LNCAP (cell line): ENCODE data around the gene CPSF4L.

Experiments
- CTCF ChIP-seq: fragments of 450-650 bp; IDR thresholded peaks from 2 replicates; pipeline ENCODE4 v1.5.1; 2017; ENCODE audit warnings: mild to moderate bottlenecking

Gene CPSF4L

GRCh38 chr17:73210002-73210678 is 51.5 kb downstream of the CPSF4L start:
- TF ChIP-seq CTCF, result no peak

GRCh38 chr17:73209436-73209835 is 52.2 kb downstream of the CPSF4L start:
- no peak for TF ChIP-seq CTCF

- TF ChIP-seq CTCF, result no peak
These were observed 53.4 kb downstream of the CPSF4L start for GRCh38 chr17:73208139-73208827.

- no peak for TF ChIP-seq CTCF
These were observed 56.2 kb downstream of the CPSF4L start for GRCh38 chr17:73205459-73205961.

GRCh38 chr17:73203788-73204479 is 57.7 kb downstream of the CPSF4L start:
- TF ChIP-seq CTCF, result no peak

- no peak for TF ChIP-seq CTCF
These were observed 58.4 kb downstream of the CPSF4L start for GRCh38 chr17:73203135-73203787.
